ENCODE results near the gene ACTN1. TPM values are rescaled to one million over a fixed set of nuclear protein-coding genes. Genes with fewer than 3 reads are reported as not detected.

Gene ACTN1
- total RNA-seq, 1 donor from 2014 or later, result 77.1 TPM

DNA sequence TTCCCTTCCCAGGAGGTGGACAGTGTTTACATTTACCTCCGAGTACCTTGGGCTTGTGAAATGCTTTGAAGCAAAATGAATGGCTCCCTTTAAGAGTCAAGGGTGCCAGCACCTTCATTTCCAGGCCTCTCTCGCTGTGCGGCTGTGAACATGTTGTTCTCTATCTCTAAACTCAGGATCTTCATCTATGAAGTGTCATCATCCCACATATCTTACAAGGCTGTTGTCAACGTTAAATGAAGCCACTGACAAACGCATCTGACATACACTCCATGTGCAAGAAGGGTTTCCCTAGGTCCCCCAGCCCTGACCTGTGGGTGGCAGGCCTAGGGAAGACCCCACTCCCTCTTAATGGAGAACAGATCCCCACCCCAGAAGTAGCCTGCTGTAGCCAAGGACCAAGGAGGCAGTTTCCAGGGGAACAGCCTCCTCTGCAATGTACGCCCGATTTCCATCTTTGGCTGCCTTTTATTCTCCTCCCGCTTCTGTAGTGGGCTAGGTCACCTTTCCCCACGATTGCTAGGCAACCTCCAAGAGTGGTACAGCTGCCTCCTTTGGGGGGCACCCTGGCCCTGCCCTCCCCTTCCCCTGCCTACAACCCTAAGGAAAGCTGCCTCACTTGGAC lies 7.6 kb downstream of the ACTN1 start:
- H3K36me3 Mint-ChIP-seq (ENCODE audit: low read depth), result peaks cover 5% of the 10 kb centered on the region
- no peak overlapping the region for H3K27ac Mint-ChIP-seq (ENCODE audit: unreplicated experiment)
- no peak for DNase-seq (ENCODE audit: low read depth, low spot score)
- TF ChIP-seq, protein P1, sequence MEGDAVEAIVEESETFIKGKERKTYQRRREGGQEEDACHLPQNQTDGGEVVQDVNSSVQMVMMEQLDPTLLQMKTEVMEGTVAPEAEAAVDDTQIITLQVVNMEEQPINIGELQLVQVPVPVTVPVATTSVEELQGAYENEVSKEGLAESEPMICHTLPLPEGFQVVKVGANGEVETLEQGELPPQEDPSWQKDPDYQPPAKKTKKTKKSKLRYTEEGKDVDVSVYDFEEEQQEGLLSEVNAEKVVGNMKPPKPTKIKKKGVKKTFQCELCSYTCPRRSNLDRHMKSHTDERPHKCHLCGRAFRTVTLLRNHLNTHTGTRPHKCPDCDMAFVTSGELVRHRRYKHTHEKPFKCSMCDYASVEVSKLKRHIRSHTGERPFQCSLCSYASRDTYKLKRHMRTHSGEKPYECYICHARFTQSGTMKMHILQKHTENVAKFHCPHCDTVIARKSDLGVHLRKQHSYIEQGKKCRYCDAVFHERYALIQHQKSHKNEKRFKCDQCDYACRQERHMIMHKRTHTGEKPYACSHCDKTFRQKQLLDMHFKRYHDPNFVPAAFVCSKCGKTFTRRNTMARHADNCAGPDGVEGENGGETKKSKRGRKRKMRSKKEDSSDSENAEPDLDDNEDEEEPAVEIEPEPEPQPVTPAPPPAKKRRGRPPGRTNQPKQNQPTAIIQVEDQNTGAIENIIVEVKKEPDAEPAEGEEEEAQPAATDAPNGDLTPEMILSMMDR (conservative IDR thresholded peaks at IDR 0.05), result no peak
- H3K4me3 Mint-ChIP-seq, result no peak overlapping the region
- H3K27me3 Mint-ChIP-seq (ENCODE audit: low read depth), result no peaks in the 10 kb centered on the region
- no peaks in the 10 kb centered on the region for H3K9me3 Mint-ChIP-seq
- H3K4me1 Mint-ChIP-seq, result peaks cover 41% of the 10 kb centered on the region

DNA sequence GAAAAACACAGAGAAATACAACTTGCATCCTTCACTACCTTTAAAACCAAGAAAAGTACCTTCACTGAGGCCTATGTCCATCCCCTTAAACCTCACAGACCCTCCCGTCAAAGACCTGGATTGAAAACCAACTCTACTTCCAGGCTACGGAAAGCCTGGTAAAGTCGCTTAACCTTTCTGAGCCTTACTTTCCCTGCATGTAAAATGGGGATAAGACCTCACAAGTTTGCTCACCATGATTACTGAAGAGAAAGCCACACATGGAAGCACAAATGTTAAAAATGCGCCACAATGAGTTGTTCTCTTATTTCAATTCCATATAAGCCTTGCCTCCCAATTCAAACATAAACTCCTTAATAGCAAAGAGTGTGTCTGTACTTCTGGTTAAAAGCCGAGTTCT lies 8.4 kb downstream of the ACTN1 start:
- TF ChIP-seq, protein P1 (conservative IDR thresholded peaks at IDR 0.05), result no peak
- no peak for DNase-seq (ENCODE audit: low read depth, low spot score)

DNA sequence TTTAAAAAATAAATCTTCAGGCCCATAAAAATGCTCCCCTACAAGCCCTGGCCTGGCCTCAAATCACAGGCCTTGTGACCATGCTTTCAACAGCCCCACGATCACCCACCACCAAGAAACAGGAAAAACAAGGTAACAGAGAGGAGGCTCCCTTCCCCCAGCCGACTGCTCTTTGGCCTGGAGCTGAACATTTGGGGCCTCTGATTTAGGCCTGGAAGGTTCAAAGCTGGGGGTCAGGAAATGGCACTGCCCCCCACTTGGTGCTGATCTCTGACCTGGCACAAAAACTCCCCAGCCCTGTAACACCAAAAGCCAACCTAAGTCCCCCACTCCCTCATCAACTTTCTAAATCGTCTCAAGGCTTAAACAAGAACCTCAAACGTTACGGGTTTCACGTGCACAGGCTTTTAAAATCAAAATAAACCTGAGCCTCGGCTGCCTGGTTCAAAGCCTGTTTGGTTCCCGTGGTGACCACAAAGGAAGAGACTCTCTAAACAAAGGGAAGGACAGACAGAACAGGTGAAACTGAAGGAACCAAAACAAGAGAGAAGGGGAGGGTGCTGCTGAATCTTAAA lies 9.0 kb downstream of the ACTN1 start:
- TF ChIP-seq, protein P1 (conservative IDR thresholded peaks at IDR 0.05), result no peak
- H3K27me3 Mint-ChIP-seq (ENCODE audit: low read depth), result no peaks in the 10 kb centered on the region
- no peak for DNase-seq (ENCODE audit: low read depth, low spot score)
- peak overlapping the region; percentile 76 for H3K27ac Mint-ChIP-seq (ENCODE audit: unreplicated experiment)
- H3K4me3 Mint-ChIP-seq, result no peak overlapping the region
- H3K4me1 Mint-ChIP-seq, result peaks cover 34% of the 10 kb centered on the region
- no peaks in the 10 kb centered on the region for H3K9me3 Mint-ChIP-seq
- peaks cover 5% of the 10 kb centered on the region for H3K36me3 Mint-ChIP-seq (ENCODE audit: low read depth)

More for the DNA sequence above, 8.4 kb downstream of the ACTN1 start:
- H3K4me3 Mint-ChIP-seq, result no peak overlapping the region
- H3K27ac Mint-ChIP-seq (ENCODE audit: unreplicated experiment), result peak overlapping the region; percentile 76
- no peaks in the 10 kb centered on the region for H3K9me3 Mint-ChIP-seq
- peaks cover 33% of the 10 kb centered on the region for H3K4me1 Mint-ChIP-seq
- H3K27me3 Mint-ChIP-seq (ENCODE audit: low read depth), result no peaks in the 10 kb centered on the region
- H3K36me3 Mint-ChIP-seq (ENCODE audit: low read depth), result peaks cover 5% of the 10 kb centered on the region

DNA sequence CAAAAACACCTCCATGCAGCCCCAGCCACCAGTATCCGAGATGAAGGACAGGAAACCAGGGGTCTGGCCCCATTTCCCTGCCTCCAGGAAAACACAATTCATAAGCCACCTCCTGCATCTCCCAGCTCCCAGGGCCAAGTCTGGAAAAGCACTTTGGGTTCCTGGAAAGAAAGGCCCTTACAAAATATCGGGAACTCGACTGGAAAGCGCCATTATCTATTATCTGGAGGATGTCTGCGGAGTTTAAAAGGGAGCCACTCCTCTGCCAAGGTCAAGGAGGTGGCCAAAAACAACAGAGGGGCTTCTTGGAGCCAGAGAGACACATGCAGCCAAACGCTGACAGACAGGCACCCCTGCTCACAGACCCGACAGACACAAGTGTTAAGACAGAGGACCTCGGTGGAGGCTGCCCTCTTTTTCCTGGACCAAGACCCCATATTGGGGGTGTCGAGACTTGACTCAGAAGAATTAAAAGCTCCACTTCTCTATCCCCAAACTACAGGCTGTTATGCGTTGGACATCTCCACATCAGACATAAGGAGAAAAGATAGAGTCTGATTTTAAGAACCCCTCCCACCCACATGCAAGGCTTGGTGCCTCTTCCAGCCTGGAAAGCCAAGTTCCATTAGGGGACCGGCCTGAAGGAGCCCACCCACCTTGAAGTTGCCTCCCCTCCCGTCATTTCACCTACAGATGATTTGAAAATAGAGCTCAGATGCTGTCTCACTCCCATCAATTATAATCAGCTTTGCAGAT lies 9.6 kb downstream of the ACTN1 start:
- DNase-seq (ENCODE audit: low read depth, low spot score), result no peak
- Mint-ChIP-seq H3K4me1 (peaks cover 32% of the 10 kb centered on the region), H3K9me3 (no peaks in the 10 kb centered on the region), H3K27ac (ENCODE audit: unreplicated experiment) (no peak overlapping the region), H3K27me3 (ENCODE audit: low read depth) (no peaks in the 10 kb centered on the region), H3K4me3 (no peak overlapping the region), H3K36me3 (ENCODE audit: low read depth) (peaks cover under 1% of the 10 kb centered on the region)
- TF ChIP-seq, protein P1 (conservative IDR thresholded peaks at IDR 0.05), result no peak

DNA sequence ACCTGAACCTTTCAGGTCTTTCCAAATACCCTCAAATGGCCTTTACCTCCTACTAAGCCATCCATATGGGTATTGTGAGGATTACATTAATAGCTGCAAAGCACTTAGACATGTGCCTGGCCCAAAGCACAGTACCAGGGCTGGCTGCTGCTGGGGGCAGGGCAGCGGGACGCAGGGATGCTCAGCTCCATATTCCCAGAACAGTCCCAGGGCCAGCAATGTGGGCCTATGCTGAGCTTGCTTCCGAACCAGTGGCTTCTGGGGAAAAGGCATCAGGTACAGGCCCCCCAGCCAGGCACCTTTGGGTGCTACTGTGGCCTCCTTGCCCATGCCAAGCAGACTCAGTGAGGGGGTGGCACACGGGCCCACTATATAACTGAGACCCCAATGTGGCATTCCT lies 10.4 kb downstream of the ACTN1 start:
- H3K36me3 Mint-ChIP-seq (ENCODE audit: low read depth), result no peaks in the 10 kb centered on the region
- no peaks in the 10 kb centered on the region for H3K9me3 Mint-ChIP-seq
- H3K27ac Mint-ChIP-seq (ENCODE audit: unreplicated experiment), result no peak overlapping the region
- H3K4me1 Mint-ChIP-seq, result peaks cover 32% of the 10 kb centered on the region
- TF ChIP-seq, protein P1 (conservative IDR thresholded peaks at IDR 0.05), result no peak
- H3K27me3 Mint-ChIP-seq (ENCODE audit: low read depth), result no peaks in the 10 kb centered on the region
- no peak for DNase-seq (ENCODE audit: low read depth, low spot score)
- no peak overlapping the region for H3K4me3 Mint-ChIP-seq
